Spinal cord (tissue), 10 donors: ENCODE data around the gene TMEM116. TPM values are rescaled to one million over a fixed set of nuclear protein-coding genes. Genes with fewer than 3 reads are reported as not detected.
"Not testable (repeated sequence)": the region's sequence is repeated elsewhere in the genome, so short reads cannot be mapped to it uniquely, and the experiment has no call there.

Experiments
- DNase-seq, 6 donors: peaks; one replicate each; pipeline versions ENCODE4 v3.0.0 to v3.0.0-alpha.2; 2013 to 2015; ENCODE audit warnings: low spot score in 6 of 6, low read depth in 4 of 6
- H3K27ac ChIP-seq: one replicate; pipeline ENCODE4 v1.5.1; 2013; ENCODE audit warnings: low read depth, low read length, control low read depth
- H3K27me3 ChIP-seq: one replicate; pipeline ENCODE4 v1.6.1; 2013; ENCODE audit warnings: low read length; ENCODE audit not compliant: control insufficient read depth, insufficient read depth
- H3K36me3 ChIP-seq: one replicate; pipeline ENCODE4 v1.6.1; 2013; ENCODE audit warnings: low read length; ENCODE audit not compliant: control insufficient read depth, insufficient read depth
- H3K4me1 ChIP-seq: one replicate; pipeline ENCODE4 v1.6.1; 2013; ENCODE audit warnings: low read length; ENCODE audit not compliant: control insufficient read depth, insufficient read depth
- H3K4me3 ChIP-seq: one replicate; pipeline ENCODE4 v1.5.1; 2013; ENCODE audit warnings: low read depth, low read length, control low read depth
- H3K9me3 ChIP-seq: one replicate; pipeline ENCODE4 v1.6.1; 2013; ENCODE audit warnings: low read length; ENCODE audit not compliant: control insufficient read depth, insufficient read depth
- WGBS: methylation state at CpG from one replicate; pipeline ENCODE4 v1.1.5; 2013; ENCODE audit warnings: missing lambda C conversion rate; ENCODE audit not compliant: insufficient coverage; 5-methylcytosine and 5-hydroxymethylcytosine counted together
- long read RNA-seq, 4 donors: transcript quantifications; one replicate each; lab custom pipeline, GENCODE V29; 2026
- polyA plus RNA-seq, 2 donors: library from polyadenylated mRNA; unstranded; fragments of 120-200 nt; gene quantifications; one replicate each; pipeline ENCODE4 v1.2.1, GENCODE V29; 2013; ENCODE audit not compliant: insufficient read length in 2 of 2
- total RNA-seq, 2 donors: library from RNA; depleted of rRNA in 1 of 2; stranded (reverse); fragments of 120-200 nt in 1 of 2; fragments of >200 nt in 1 of 2; gene quantifications; one replicate each; pipeline versions ENCODE4 v1.2.3 to v1.2.4, GENCODE V29; 2013 to 2014
- donor health status: healthy.

TMEM116 gene
- 10 to 100 TPM; 22.2 to 23.2 TPM for total RNA-seq
- 10 to 100 TPM; 12.3 to 13.3 TPM for polyA plus RNA-seq
- long read RNA-seq, donor 1: 0 reads
- long read RNA-seq, donor 2, partial matches to known transcripts: 0 of 3 reads
- long read RNA-seq, donor 2, other reads (novel, unspliced or antisense): 0 of 3 reads
- long read RNA-seq, donor 3: 0 reads
- long read RNA-seq, donor 4, partial matches to known transcripts: 5 of 8 reads
- long read RNA-seq, donor 4, other reads (novel, unspliced or antisense): 0 of 8 reads

DNA sequence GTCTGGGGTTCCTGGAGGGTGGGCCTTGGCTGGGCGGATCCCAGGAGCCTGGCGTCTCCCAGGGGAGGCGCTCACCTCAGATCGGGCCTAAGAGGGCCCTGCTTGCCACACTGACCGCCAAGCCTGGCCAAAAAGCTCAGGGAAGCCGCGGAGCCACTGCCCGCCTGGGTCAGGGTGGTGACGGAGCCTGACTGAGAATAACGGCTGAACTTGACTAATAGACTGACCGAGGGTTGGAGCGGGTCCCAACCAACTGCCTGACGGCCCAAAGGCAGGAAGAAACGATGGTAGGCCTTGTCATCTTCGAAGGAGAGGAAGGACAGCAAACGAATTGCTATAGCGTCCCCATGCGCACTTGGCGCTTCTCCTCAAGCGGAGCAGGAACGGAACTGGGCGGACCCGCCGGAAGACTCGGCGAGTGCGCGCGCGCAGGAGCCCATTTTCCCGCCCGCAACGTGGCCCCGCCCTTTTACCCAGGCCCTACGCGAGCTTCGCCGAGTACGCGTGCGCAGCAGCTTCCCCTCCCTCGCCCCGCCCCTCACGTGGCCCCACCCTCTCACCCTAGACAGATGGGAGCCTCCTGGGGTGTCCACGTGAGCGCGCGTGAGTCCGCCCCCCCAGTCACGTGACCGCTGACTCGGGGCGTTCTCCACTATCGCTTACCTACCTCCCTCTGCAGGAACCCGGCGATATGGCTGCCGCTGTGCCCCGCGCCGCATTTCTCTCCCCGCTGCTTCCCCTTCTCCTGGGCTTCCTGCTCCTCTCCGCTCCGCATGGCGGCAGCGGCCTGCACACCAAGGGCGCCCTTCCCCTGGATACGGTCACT lies at the start of gene TMEM116, which contains the start of gene ERP29:
TMEM116 (minus strand) TSS at position 391 of the 826 bp plus-strand sequence. CDS start 7,895 bp downstream, outside the sequence.
ERP29 (plus strand) TSS at position 652 of the 826 bp plus-strand sequence; CDS start at position 692, 40 bp downstream.
- Histone ChIP-seq H3K27me3 (no peaks in the 10 kb centered on the region), H3K27ac (peak within 1 kb of the TSS; percentile 97), H3K4me3 (peak within 1 kb of the TSS; percentile 97), H3K4me1 (peaks cover 30% of the 10 kb centered on the region), H3K36me3 (peaks cover 12% of the 10 kb centered on the region), H3K9me3 (no peaks in the 10 kb centered on the region)
- under 1% methylated on average over 67 of the region's 67 CpGs for WGBS
- peak; percentile 95 to 100 (median 98) for DNase-seq

DNA sequence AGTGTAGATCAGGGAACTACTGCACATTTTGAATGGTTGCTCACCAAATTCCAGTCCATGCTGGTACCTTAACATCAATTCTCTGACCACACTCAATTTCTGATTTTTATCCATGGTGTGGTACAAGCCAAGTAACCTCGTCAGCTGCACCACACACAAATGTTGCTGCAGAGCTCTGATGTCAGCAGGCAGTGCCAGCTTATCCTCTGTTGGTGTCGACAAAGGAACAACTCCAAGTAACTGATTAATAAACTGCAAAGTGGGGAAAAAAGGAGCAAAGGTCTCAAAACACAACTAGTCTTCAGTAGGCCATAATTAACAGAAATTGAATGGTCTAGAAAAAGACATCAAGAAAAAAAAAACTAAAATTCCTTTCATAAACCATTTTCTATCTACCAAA lies 48.2 kb upstream of the TMEM116 start:
- 89% methylated on average over 1 of the region's 2 CpGs for WGBS
- Histone ChIP-seq H3K27me3 (no peaks in the 10 kb centered on the region), H3K27ac (no peak overlapping the region), H3K4me3 (no peak overlapping the region), H3K4me1 (no peaks in the 10 kb centered on the region), H3K36me3 (peaks cover 48% of the 10 kb centered on the region), H3K9me3 (no peaks in the 10 kb centered on the region)
- DNase-seq: no peak

DNA sequence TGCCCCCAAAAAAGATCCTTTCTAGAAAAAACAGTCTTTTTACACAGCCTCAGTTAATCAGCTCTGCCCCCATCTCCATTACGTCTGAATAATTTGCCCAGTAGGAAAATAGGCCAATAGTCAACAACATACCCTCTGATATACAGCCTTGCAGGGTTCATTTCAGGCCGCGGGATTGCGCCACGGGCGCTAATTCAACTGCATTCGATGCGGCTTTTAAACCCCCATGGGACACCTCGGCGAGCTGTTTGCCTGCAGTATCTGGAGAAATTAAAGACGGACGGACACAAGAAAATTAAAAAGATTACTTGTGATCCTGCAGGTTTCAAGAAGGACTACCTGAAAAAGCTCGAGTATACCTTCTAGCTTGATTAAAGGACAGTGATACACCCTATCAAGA lies 36.4 kb upstream of the TMEM116 start:
- H3K27me3 ChIP-seq: no peaks in the 10 kb centered on the region
- H3K27ac ChIP-seq: no peak overlapping the region
- H3K9me3 ChIP-seq: no peaks in the 10 kb centered on the region
- 95% methylated on average over 13 of the region's 13 CpGs for WGBS
- H3K36me3 ChIP-seq: peaks cover 43% of the 10 kb centered on the region
- DNase-seq: no peak
- no peaks in the 10 kb centered on the region for H3K4me1 ChIP-seq
- no peak overlapping the region for H3K4me3 ChIP-seq

DNA sequence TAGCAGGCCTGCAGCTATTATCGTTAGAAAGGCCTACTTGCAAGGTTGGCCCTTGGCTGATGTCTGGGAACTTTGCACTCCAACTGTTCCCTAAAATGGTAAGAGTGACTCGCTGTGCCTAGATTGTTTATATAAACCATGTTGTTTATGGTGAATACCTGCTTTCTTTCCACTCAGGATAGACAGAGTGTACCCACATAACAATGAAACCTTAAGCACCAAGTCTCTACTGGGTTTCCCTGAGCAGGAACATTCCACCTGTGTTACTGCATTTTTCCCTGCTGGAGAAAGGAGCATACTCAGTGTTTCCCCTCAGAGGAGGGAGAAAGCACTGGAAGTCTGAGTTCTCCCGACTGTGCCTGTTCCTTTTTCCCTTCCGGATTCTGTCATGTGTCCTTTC lies 33.0 kb upstream of the TMEM116 start:
- Histone ChIP-seq H3K9me3 (no peaks in the 10 kb centered on the region), H3K4me1 (no peaks in the 10 kb centered on the region), H3K27ac (no peak overlapping the region), H3K27me3 (no peaks in the 10 kb centered on the region), H3K36me3 (peaks cover 56% of the 10 kb centered on the region), H3K4me3 (no peak overlapping the region)
- 100% methylated on average over 2 of the region's 4 CpGs for WGBS
- no peak for DNase-seq

DNA sequence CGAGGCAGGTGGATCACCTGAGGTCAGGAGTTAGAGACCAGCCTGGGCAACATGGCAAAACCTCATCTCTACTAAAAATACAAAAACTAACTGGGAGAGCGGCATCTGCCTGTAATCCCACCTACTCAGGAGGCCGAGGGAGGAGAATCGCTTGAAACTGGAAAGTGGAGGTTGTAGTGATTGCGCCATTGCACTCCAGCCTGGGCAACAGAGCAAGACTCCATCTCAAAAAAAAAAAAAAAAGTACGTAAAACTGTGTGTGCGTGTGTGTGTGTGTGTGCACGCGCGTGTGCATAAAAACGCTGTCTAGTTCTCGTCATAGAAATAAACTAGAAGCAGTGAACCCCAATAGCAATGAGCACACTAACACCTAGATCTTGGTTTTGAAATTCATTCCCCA lies 23.6 kb upstream of the TMEM116 start:
- not testable (repeated sequence) for H3K4me3 ChIP-seq, DNase-seq, H3K27me3 ChIP-seq, H3K4me1 ChIP-seq, H3K9me3 ChIP-seq, H3K27ac ChIP-seq
- 97% methylated on average over 5 of the region's 12 CpGs for WGBS
- peaks cover 31% of the 10 kb centered on the region for H3K36me3 ChIP-seq

DNA sequence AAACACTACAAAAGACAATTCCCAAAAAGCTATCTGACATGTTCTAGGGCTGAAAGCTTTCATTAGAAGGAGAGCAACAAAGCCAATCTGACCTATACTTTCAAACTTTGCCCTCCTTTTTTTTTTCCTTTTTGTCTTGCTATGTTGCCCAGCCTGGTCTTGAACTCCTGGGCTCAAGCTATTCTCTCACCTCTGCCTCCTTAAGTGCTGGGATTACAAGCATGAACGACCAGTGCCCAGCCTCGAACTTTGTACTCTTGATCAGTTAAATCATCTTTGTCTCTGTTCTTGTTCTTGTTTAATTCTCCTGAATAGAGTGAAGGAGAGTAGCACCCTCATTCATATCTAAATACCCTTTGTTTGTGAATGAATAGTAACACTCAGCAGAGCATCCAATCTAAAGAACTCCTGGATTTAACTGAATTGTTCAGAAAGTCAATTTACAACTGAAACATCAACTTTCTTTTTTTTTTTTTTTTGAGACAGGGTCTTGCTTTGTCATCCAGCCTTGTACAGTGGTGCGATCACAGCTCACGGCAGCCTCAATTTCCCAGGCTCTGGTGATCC lies 22.3 kb upstream of the TMEM116 start:
- no peaks in the 10 kb centered on the region for H3K27me3 ChIP-seq
- H3K9me3 ChIP-seq: no peaks in the 10 kb centered on the region
- no peak overlapping the region for H3K27ac ChIP-seq
- no peak for DNase-seq
- H3K4me3 ChIP-seq: no peak overlapping the region
- no peaks in the 10 kb centered on the region for H3K4me1 ChIP-seq
- peaks cover 25% of the 10 kb centered on the region for H3K36me3 ChIP-seq
- 100% methylated on average over 2 of the region's 4 CpGs for WGBS

DNA sequence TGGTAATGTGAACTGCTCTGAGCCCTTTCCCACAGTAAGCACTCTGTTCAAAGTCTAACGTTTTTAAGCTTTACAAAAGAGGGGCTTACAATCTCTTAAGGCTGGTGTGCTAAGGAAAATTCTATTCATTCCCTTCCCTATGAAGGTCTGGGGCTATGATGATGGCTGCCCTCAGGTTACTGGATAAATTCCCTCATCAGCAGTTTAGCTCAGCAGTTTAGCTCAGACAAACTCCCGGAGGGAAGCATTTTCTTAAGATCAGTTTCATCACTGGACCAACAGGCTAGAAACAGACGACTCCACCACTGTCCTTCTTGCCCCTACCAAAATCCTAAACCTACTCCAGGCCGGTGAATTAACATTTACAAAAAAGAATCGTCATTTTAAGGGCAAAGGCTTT lies 19.3 kb upstream of the TMEM116 start:
- H3K4me1 ChIP-seq: no peaks in the 10 kb centered on the region
- H3K9me3 ChIP-seq: no peaks in the 10 kb centered on the region
- no peaks in the 10 kb centered on the region for H3K27me3 ChIP-seq
- H3K4me3 ChIP-seq: no peak overlapping the region
- 80% methylated on average over 1 of the region's 5 CpGs for WGBS
- H3K36me3 ChIP-seq: peaks cover 18% of the 10 kb centered on the region
- no peak overlapping the region for H3K27ac ChIP-seq
- DNase-seq: no peak

DNA sequence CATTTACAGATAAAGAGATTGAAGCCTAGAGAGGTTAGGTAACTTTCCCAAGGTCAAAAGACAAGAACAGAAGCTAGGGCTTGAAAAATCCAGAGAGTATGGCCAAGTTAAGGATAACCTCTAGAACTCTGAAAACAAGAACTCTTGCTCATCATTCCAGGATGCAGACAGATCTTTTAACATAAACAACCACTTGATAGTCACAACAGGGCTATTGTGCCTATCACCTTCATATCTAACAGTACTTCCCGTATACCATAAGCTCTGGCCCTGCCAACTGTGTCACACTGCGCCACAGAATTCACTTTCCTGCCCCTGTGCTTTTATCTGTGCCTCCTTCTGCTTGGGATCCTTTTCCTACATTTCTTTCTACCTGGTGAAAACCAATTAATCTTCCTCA lies 18.5 kb upstream of the TMEM116 start:
- Histone ChIP-seq H3K4me1 (no peaks in the 10 kb centered on the region), H3K36me3 (peaks cover 15% of the 10 kb centered on the region), H3K9me3 (no peaks in the 10 kb centered on the region), H3K27ac (no peak overlapping the region), H3K4me3 (no peak overlapping the region), H3K27me3 (no peaks in the 10 kb centered on the region)
- no peak for DNase-seq
- 94% methylated on average over 2 of the region's 2 CpGs for WGBS

DNA sequence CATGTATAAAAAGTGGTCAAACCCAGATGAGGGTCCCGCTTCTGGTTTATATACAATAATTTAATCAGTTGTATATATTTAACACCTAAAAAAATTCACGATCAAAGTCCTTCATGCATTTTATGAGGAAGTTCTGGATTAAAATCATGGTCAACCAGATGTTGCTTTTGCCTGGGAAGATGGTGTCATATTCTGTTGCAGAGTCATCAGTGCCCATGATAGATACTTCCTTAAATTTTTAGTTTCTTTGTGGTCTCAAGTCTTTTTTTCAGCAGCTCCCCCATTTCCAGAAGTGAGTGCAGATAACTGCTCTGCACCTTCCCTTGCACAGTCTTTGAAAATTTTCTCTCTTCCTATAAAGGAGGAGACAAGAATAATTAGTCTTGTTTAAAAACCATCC lies 16.3 kb upstream of the TMEM116 start:
- no peak for DNase-seq
- WGBS: no CpG with 5 or more reads among the region's 2 CpGs
- Histone ChIP-seq H3K27me3 (no peaks in the 10 kb centered on the region), H3K4me1 (no peaks in the 10 kb centered on the region), H3K4me3 (no peak overlapping the region), H3K36me3 (peaks cover 13% of the 10 kb centered on the region), H3K9me3 (no peaks in the 10 kb centered on the region), H3K27ac (no peak overlapping the region)
